Measurements from ENCODE around the gene SERPINB5.

DNA sequence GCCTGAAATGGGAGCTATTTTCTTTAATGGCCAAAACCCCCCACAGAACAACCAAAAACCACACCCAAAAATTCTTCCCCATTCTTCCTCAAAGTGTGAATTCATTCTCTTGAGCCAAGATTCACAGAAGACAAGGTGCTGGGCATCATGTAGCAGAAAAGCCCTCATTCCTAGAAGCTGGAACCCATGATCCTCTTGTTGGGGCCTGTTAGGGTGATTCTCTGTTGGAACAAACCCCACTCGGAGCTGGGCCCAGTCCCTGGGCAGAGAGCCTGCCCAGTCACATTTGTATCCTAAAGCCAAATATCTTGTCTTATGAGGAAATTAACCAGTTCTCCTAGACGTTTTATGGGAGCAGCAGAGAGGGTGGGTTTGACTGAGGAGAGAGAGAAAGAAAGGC lies 31.7 kb upstream of the SERPINB5 start:
- TF ChIP-seq CTCF (IDR thresholded peaks at IDR 0.05) (no peak), EZH2 (IDR thresholded peaks at IDR 0.05) (no peak), EZH2phosphoT487 (IDR thresholded peaks at IDR 0.05) (no peak)

Measured in neural progenitor cell (in vitro differentiated cells).